GM21367 (cell line): ENCODE measurements around the gene SLITRK5.

Source experiments
- ATAC-seq: cut with Tn5 transposase; IDR thresholded peaks from one replicate; pipeline ENCODE4 v1.9.1; 2021; ENCODE audit not compliant: unreplicated experiment

The SLITRK5 gene

GRCh38 chr13:87671031-87671752 is at the start of gene SLITRK5:
SLITRK5 (plus strand) TSS chr13:87671371; CDS start chr13:87675389, 4,018 bp downstream.
- ATAC-seq: peak; percentile 94

- ATAC-seq: no peak
Observed at GRCh38 chr13:87622971-87623370, 48.2 kb upstream of the SLITRK5 start.

DNA sequence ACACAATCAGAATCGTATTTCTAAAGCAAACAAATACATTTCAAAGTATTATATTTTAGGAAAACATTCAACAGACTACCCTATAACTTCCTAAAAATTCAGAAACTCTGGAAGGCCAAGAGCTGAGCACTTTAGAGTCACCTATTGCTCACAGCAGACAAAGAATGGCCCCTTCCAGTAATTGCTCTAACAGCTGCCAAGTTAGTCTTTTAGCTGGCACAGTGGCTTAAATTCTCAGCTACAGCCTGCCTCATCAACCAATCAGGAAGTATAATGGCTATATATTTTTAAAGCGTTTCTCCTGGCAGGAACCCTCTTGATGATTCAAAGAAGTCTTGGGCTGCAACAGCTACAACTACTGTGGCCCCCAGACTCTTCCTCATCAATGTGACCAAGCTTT is 14.9 kb upstream of the SLITRK5 start:
- ATAC-seq: no peak

DNA sequence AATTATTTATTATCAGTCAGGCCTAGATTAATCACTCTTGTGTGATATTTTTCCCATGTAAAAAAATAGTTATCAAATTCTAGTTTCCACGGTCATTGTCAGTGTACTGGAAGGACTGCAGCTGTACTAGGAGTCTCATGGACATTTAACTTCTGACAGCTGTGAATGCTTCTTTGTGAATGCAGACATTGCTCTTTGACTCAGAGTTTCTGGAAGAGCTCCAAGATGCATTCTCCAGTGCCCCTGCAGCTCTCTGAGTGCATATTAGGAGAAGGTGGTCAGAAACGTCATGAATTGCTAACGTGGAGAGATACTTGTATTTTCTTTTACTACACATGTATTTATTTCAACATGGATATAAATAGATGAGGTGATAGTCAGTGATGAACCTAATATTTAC is 9.7 kb upstream of the SLITRK5 start:
- no peak for ATAC-seq

GRCh38 chr13:87666831-87667230 is 4.3 kb upstream of the SLITRK5 start:
- ATAC-seq: no peak

GRCh38 chr13:87667686-87668085 is 3.5 kb upstream of the SLITRK5 start:
- no peak for ATAC-seq

GRCh38 chr13:87669379-87669978 is 1.7 kb upstream of the SLITRK5 start:
- ATAC-seq: peak; percentile 53

- no peak for ATAC-seq
Observed at GRCh38 chr13:87671753-87672605, 808 bp downstream of the SLITRK5 start.

GRCh38 chr13:87674247-87674738 is 3.1 kb downstream of the SLITRK5 start:
- ATAC-seq: no peak

GRCh38 chr13:87675851-87676250 is 4.7 kb downstream of the SLITRK5 start:
- ATAC-seq: no peak

GRCh38 chr13:87676254-87677042 is 5.3 kb downstream of the SLITRK5 start:
- ATAC-seq: no peak

GRCh38 chr13:87677043-87677495 is 5.9 kb downstream of the SLITRK5 start:
- ATAC-seq: no peak

DNA sequence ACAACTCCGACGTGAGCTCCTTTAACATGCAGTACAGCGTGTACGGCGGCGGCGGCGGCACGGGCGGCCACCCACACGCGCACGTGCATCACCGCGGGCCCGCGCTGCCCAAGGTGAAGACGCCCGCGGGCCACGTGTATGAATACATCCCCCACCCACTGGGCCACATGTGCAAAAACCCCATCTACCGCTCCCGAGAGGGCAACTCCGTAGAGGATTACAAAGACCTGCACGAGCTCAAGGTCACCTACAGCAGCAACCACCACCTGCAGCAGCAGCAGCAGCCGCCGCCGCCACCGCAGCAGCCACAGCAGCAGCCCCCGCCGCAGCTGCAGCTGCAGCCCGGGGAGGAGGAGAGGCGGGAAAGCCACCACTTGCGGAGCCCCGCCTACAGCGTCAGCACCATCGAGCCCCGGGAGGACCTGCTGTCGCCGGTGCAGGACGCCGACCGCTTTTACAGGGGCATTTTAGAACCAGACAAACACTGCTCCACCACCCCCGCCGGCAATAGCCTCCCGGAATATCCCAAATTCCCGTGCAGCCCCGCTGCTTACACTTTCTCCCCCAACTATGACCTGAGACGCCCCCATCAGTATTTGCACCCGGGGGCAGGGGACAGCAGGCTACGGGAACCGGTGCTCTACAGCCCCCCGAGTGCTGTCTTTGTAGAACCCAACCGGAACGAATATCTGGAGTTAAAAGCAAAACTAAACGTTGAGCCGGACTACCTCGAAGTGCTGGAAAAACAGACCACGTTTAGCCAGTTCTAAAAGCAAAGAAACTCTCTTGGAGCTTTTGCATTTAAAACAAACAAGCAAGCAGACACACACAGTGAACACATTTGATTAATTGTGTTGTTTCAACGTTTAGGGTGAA is 6.6 kb downstream of the SLITRK5 start:
- no peak for ATAC-seq

- no peak for ATAC-seq
Observed at GRCh38 chr13:87678372-87678752, 7.2 kb downstream of the SLITRK5 start.

DNA sequence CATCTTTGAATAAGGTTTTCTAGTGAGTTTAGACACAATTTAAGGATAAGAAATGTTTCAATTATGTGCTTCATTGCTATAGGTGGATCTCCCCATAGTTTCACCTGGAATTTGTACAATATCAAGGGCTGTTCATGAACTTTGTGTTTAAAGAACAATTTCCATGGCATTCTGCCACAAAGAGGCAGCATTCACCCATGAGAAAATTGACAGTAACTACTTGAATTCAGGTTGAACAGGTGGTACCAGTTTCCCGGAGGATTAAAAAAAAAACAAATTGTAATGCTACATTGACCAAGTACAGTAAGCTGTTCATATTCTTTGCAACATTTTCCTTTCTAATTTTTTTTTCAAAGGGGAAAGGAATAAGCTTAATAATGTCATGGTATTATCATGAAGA is 9.1 kb downstream of the SLITRK5 start:
- ATAC-seq: no peak

DNA sequence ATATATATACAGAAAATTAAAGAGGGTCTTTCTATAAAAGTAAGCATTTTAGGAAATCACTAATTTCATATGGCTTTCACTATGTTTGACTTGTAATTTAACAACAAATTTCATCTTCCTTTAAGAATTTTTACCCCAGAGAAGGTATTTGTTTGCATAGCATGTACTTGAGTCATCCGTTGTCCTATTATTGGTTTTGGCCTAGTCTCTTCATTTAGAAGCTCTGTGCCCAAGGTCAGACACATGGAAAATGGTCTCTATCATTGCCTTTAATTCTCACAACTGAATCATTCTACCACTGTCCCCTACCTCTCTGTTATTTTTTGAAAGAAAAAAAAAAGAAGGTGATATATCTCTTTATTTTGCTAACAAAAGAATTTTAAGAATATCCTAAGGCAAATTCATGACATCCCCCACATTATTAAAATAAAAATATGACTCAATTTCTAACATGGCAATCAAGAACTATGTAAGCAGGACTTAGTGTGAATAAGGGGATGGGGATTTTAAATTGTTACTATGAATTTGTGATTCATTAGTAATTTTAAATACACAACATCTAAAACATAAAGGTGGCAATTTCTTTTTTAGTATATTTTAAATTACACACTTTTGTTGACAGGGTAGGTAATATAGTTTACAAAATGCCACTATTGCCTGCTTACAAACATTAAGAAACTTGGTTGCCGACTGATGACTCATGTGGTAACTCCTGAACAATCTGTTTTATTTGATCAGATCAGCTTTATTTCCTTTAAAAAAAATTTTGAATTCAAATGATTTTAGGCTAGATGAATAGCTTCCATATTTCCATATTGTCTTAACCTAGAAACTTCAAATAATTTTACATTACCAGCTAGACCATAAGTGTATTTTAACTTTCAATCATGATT is 13.9 kb downstream of the SLITRK5 start:
- no peak for ATAC-seq

GRCh38 chr13:87696458-87696857 is 25.3 kb downstream of the SLITRK5 start:
- no peak for ATAC-seq

GRCh38 chr13:87698268-87698667 is 27.1 kb downstream of the SLITRK5 start:
- no peak for ATAC-seq

DNA sequence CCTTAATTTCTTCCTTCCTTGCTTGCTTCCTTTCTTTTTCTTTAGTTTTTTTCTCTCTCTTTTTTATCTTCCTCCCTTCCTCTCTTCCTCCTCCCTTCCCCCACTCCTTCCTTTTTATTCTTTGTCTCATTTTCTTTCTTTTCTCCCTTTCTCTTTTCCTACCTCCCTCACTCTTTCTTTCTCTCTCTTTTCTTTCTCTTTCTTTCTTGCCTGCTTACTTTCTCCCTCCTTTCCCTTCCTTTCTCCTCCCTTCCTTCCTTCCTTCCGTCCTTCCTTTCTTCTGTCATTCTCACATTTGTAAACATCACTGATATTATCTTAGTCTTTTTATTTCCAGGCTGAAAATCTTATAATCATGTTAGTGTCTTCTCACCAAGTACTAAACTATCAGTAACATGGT is 38.8 kb downstream of the SLITRK5 start:
- ATAC-seq: no peak
